Ovary (tissue), 3 donors: ENCODE data around the gene APBA1.

Experiments
- POLR2A ChIP-seq: fragments of 450-650 bp; IDR thresholded peaks from one replicate; pipeline ENCODE4 v1.6.1; 2017; ENCODE audit warnings: antibody characterized with exemption, mild to moderate bottlenecking, moderate library complexity
- TF ChIP-seq, protein P1 (sequence below), 3 donors: fragments of 450-650 bp in 2 of 3; fragments of 200-600 bp in 1 of 3; IDR thresholded peaks; one replicate each; pipeline versions ENCODE4 v1.5.1 to v1.8.0; 2016 to 2022; ENCODE audit warnings: antibody characterized with exemption in 3 of 3, mild to moderate bottlenecking in 1 of 3
- donor health status: DM: no; HTN: no; CAD: no.

DNA sequence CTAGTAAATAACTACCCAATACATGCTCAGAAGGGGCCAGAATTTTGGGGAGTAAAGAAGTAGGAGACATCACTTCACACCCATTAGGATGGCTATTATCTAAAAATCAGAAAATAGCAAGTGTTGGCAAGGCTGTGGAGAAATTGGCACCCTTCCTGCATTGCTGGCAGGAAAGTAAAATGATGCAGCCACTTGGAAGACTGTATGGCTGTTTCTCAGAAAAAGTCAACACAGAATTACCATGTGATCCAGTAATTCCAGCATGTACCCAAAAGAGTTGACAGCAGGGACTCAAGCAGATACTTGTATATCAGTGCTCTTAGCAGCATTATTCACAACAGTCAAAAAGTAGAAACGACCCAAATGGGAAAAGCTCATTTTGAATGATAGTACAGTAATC is 107.6 kb downstream of the APBA1 start:
- no peak for TF ChIP-seq POLR2A
- TF ChIP-seq, protein P1, sequence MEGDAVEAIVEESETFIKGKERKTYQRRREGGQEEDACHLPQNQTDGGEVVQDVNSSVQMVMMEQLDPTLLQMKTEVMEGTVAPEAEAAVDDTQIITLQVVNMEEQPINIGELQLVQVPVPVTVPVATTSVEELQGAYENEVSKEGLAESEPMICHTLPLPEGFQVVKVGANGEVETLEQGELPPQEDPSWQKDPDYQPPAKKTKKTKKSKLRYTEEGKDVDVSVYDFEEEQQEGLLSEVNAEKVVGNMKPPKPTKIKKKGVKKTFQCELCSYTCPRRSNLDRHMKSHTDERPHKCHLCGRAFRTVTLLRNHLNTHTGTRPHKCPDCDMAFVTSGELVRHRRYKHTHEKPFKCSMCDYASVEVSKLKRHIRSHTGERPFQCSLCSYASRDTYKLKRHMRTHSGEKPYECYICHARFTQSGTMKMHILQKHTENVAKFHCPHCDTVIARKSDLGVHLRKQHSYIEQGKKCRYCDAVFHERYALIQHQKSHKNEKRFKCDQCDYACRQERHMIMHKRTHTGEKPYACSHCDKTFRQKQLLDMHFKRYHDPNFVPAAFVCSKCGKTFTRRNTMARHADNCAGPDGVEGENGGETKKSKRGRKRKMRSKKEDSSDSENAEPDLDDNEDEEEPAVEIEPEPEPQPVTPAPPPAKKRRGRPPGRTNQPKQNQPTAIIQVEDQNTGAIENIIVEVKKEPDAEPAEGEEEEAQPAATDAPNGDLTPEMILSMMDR (IDR thresholded peaks at IDR 0.05) = no peak
